ENCODE results near the gene SLC25A38.

- TF ChIP-seq, protein P1, sequence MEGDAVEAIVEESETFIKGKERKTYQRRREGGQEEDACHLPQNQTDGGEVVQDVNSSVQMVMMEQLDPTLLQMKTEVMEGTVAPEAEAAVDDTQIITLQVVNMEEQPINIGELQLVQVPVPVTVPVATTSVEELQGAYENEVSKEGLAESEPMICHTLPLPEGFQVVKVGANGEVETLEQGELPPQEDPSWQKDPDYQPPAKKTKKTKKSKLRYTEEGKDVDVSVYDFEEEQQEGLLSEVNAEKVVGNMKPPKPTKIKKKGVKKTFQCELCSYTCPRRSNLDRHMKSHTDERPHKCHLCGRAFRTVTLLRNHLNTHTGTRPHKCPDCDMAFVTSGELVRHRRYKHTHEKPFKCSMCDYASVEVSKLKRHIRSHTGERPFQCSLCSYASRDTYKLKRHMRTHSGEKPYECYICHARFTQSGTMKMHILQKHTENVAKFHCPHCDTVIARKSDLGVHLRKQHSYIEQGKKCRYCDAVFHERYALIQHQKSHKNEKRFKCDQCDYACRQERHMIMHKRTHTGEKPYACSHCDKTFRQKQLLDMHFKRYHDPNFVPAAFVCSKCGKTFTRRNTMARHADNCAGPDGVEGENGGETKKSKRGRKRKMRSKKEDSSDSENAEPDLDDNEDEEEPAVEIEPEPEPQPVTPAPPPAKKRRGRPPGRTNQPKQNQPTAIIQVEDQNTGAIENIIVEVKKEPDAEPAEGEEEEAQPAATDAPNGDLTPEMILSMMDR (IDR thresholded peaks at IDR 0.05; ENCODE audit: poor library complexity, severe bottlenecking) = no peak
- TF ChIP-seq EP300 (conservative IDR thresholded peaks at IDR 0.05; ENCODE audit: poor library complexity, severe bottlenecking) (no peak), SMC3 (conservative IDR thresholded peaks at IDR 0.05; ENCODE audit: poor library complexity) (no peak)
Observed at GRCh38 chr3:39334205-39334604, 49.0 kb upstream of the SLC25A38 start.

All from neural cell (in vitro differentiated cells).